Mucosa of descending colon (tissue), 3 donors: ENCODE measurements around the gene ERC2. TPM values are rescaled to one million over a fixed set of nuclear protein-coding genes. Genes with fewer than 3 reads are reported as not detected.

Experiments
- ATAC-seq: fragments of 200-7000 bp; cut with Tn5 transposase; one replicate; pipeline ENCODE4 v1.9.1; 2020; ENCODE audit warnings: mild to moderate bottlenecking, moderate library complexity
- DNase-seq, 3 donors: peaks; one replicate each; pipeline ENCODE4 v3.0.0-alpha.2; 2020
- H3K36me3 ChIP-seq: fragments of 200-600 bp; one replicate; pipeline ENCODE4 v1.8.0; 2021; ENCODE audit warnings: low read depth, mild to moderate bottlenecking
- H3K4me1 ChIP-seq: fragments of 200-600 bp; one replicate; pipeline ENCODE4 v1.8.0; 2021; ENCODE audit warnings: low read depth, mild to moderate bottlenecking
- H3K4me3 ChIP-seq: fragments of 200-600 bp; one replicate; pipeline ENCODE4 v1.8.0; 2021; ENCODE audit warnings: mild to moderate bottlenecking
- H3K9me3 ChIP-seq: fragments of 200-600 bp; one replicate; pipeline ENCODE4 v1.8.0; 2021; ENCODE audit warnings: mild to moderate bottlenecking
- intact Hi-C, 2 donors: fragments of 100-400 bp; cut with DNase I in 1 of 2; cut with micrococcal nuclease in 1 of 2; formaldehyde crosslinking; loops; one replicate each; pipeline versions ENCODE4 v1.11.0 to v1.11.1; 2022; cut with DNase I, micrococcal nuclease
- total RNA-seq, 3 donors: library from RNA; stranded (reverse); fragmentation: NEBNext Ultra II Directional in 2 of 3; extraction: Animal tissue kit (Norgen Biotek cat#: 25700) in 2 of 3; gene quantifications; one replicate each; pipeline versions ENCODE4 v1.2.1 to v1.2.4, GENCODE V29; 2021 to 2023
- TF ChIP-seq, protein P1 (sequence below): fragments of 200-600 bp; IDR thresholded peaks from one replicate; pipeline ENCODE4 v1.8.0; 2022; ENCODE audit warnings: antibody characterized with exemption, mild to moderate bottlenecking
- donor health status: DM: no; HTN: no; CAD: no; lungs with moderate emphysema.
- donor health status: DM: no; HTN: no; CAD: no.
- donor health status: DM: no; HTN: yes; CAD: no.

The ERC2 gene
- total RNA-seq, 3 donors from 2014 or later, result 0.06 to 1.8 (median 0.43) TPM

DNA sequence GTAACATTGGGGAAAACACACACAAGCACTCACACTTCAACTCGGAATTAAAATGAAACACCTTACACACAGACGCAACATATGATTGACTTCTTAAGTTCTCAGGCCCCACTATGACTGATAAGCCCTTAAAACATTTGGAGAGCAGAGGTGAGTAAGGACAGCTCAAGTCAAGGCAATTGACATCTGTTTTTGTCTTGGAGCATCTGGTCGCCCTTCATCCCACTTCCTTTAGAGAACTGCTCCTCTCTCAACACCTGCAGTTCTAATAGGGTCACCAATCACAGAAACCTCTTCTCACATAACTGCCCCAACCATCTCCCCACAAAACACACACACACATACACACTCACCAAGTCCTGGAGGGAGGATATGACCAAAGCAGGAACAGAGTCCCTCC is 43.4 kb downstream of the ERC2 start:
- ATAC-seq (no peak), DNase-seq (no peak)
- no peaks in the 10 kb centered on the region for H3K9me3 ChIP-seq
- intact Hi-C loops, result no loop called here
- H3K4me3 ChIP-seq, result no peak overlapping the region
- TF ChIP-seq, protein P1, sequence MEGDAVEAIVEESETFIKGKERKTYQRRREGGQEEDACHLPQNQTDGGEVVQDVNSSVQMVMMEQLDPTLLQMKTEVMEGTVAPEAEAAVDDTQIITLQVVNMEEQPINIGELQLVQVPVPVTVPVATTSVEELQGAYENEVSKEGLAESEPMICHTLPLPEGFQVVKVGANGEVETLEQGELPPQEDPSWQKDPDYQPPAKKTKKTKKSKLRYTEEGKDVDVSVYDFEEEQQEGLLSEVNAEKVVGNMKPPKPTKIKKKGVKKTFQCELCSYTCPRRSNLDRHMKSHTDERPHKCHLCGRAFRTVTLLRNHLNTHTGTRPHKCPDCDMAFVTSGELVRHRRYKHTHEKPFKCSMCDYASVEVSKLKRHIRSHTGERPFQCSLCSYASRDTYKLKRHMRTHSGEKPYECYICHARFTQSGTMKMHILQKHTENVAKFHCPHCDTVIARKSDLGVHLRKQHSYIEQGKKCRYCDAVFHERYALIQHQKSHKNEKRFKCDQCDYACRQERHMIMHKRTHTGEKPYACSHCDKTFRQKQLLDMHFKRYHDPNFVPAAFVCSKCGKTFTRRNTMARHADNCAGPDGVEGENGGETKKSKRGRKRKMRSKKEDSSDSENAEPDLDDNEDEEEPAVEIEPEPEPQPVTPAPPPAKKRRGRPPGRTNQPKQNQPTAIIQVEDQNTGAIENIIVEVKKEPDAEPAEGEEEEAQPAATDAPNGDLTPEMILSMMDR, result no peak
- H3K36me3 ChIP-seq, result no peaks in the 10 kb centered on the region
- no peaks in the 10 kb centered on the region for H3K4me1 ChIP-seq

GRCh38 chr3:56424336-56424735 is 43.9 kb downstream of the ERC2 start:
- TF ChIP-seq, protein P1, result no peak
- ATAC-seq, result no peak
- Histone ChIP-seq H3K4me3 (no peak overlapping the region), H3K4me1 (no peaks in the 10 kb centered on the region), H3K9me3 (no peaks in the 10 kb centered on the region), H3K36me3 (no peaks in the 10 kb centered on the region)
- peak in 1 of 3 donors; percentile 3 for DNase-seq
- intact Hi-C loops, result no loop called here

- DNase-seq (no peak), ATAC-seq (no peak)
- no peaks in the 10 kb centered on the region for H3K36me3 ChIP-seq
- no peak overlapping the region for H3K4me3 ChIP-seq
- no peaks in the 10 kb centered on the region for H3K4me1 ChIP-seq
- no peaks in the 10 kb centered on the region for H3K9me3 ChIP-seq
- intact Hi-C loops, result no loop called here
- TF ChIP-seq, protein P1, result no peak
These were observed 44.6 kb downstream of the ERC2 start for GRCh38 chr3:56423661-56424099.

DNA sequence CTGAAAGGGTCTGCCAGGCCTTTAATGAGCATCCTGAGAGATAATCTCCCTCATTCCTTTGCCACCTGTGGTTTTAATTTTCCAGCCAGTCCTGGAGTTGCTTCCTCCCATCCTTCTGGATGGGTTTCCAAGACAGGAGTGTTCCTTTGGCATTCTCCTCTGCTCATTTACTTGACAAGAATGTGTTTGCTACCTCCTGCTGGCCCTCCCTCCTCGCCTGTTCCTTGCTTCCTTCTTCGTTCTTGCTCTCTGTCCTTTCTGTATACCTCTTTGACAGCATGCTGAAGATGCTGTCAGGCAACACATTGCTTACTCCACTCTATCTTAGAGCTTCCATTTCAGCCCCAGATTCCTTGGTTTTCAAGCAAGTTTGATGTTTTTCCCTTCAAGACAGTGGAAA is 46.0 kb downstream of the ERC2 start:
- no peak for DNase-seq
- no peak overlapping the region for H3K4me3 ChIP-seq
- no peaks in the 10 kb centered on the region for H3K9me3 ChIP-seq
- TF ChIP-seq, protein P1, result no peak
- ATAC-seq, result no peak
- no peaks in the 10 kb centered on the region for H3K4me1 ChIP-seq
- intact Hi-C loops, result no loop called here
- H3K36me3 ChIP-seq, result no peaks in the 10 kb centered on the region

- H3K9me3 ChIP-seq, result no peaks in the 10 kb centered on the region
- no peak for ATAC-seq
- H3K36me3 ChIP-seq, result no peaks in the 10 kb centered on the region
- intact Hi-C loops, result no loop called here
- H3K4me1 ChIP-seq, result no peaks in the 10 kb centered on the region
- no peak for DNase-seq
- TF ChIP-seq, protein P1, result no peak
- no peak overlapping the region for H3K4me3 ChIP-seq
These were observed 47.1 kb downstream of the ERC2 start for GRCh38 chr3:56421205-56421604.

DNA sequence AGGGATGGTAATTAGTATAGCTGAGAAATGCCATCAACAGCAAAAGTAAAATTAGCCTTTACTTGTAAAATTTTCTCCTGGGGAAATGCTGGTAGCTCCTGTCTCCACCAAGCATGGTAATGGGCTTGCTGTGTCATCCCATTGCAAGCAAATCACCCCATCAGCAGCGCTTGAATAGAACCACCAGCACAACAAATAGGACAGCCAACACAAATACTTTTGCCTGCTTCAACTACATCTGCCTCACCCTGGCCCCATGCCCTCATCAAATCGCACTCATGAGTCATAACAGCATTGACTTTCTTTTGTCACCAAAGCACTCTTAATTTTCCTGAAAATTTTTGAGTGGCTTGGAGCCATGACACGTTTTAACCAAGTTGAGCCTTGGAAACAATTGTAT is 52.6 kb downstream of the ERC2 start:
- no peak for ATAC-seq
- TF ChIP-seq, protein P1, result no peak
- intact Hi-C loops, result no loop called here
- DNase-seq, result no peak
- Histone ChIP-seq H3K4me1 (no peaks in the 10 kb centered on the region), H3K36me3 (no peaks in the 10 kb centered on the region), H3K9me3 (no peaks in the 10 kb centered on the region), H3K4me3 (no peak overlapping the region)
